Thyroid gland (tissue), 4 donors: ENCODE measurements around the gene SHISAL1. TPM values are rescaled to one million over a fixed set of nuclear protein-coding genes. Genes with fewer than 3 reads are reported as not detected.

ENCODE experiments used
- DNase-seq, 2 donors: peaks; one replicate each; pipeline ENCODE4 v3.0.0-alpha.2; 2019
- H3K27ac ChIP-seq, 3 donors: fragments of 200-600 bp; sonication (generic); 1 replicate in 2 of 3; 2 replicates in 1 of 3; pipeline ENCODE4 v1.5.1; 2016 to 2019; ENCODE audit warnings: mild to moderate bottlenecking in 1 of 3, moderate library complexity in 1 of 3
- H3K27me3 ChIP-seq: fragments of 200-600 bp; sonication (generic); one replicate; pipeline ENCODE4 v1.5.1; 2019
- H3K36me3 ChIP-seq, 2 donors: fragments of 200-600 bp; sonication (generic); one replicate each; pipeline ENCODE4 v1.5.1; 2016 to 2019
- H3K4me1 ChIP-seq, 2 donors: fragments of 200-600 bp; sonication (generic); one replicate each; pipeline ENCODE4 v1.5.1; 2017 to 2019
- H3K4me3 ChIP-seq, 3 donors: fragments of 200-600 bp; sonication (generic); replicated peaks in 1 of 3; 1 replicate in 2 of 3; 2 replicates in 1 of 3; pipeline ENCODE4 v1.5.1; 2016; ENCODE audit warnings: mild to moderate bottlenecking in 1 of 3
- H3K9me3 ChIP-seq: fragments of 200-600 bp; sonication (generic); one replicate; pipeline ENCODE4 v1.5.1; 2017
- POLR2A ChIP-seq, 2 donors: fragments of 450-650 bp; IDR thresholded peaks; one replicate each; pipeline ENCODE4 v1.6.1; 2017; ENCODE audit warnings: antibody characterized with exemption in 2 of 2, mild to moderate bottlenecking in 2 of 2, moderate library complexity in 1 of 2
- WGBS, 2 donors: methylation state at CpG; one replicate each; pipeline ENCODE4 v1.1.5; 2017; 5-methylcytosine and 5-hydroxymethylcytosine counted together
- intact Hi-C: fragments of 100-400 bp; cut with DNase I; formaldehyde crosslinking; loops from one replicate; pipeline ENCODE4 v1.15.1; 2023
- total RNA-seq, 4 donors: library from RNA; depleted of rRNA; stranded (reverse); fragments of >200 nt; gene quantifications; one replicate each; pipeline ENCODE4 v1.2.3, GENCODE V29; 2016
- TF ChIP-seq, protein P1 (sequence below), 6 experiments: fragments of 200-600 bp in 3 of 6; fragments of 450-650 bp in 3 of 6; sonication (generic) in 3 of 6; IDR thresholded peaks; one replicate each; pipeline ENCODE4 v1.5.1; 2016 to 2019; ENCODE audit warnings: antibody characterized with exemption in 6 of 6, mild to moderate bottlenecking in 2 of 6, inconsistent platforms in 1 of 6, moderate library complexity in 1 of 6

The SHISAL1 gene
- total RNA-seq, 4 donors from 2014 or later, result 0.22 to 1.9 (median 1.0) TPM

DNA sequence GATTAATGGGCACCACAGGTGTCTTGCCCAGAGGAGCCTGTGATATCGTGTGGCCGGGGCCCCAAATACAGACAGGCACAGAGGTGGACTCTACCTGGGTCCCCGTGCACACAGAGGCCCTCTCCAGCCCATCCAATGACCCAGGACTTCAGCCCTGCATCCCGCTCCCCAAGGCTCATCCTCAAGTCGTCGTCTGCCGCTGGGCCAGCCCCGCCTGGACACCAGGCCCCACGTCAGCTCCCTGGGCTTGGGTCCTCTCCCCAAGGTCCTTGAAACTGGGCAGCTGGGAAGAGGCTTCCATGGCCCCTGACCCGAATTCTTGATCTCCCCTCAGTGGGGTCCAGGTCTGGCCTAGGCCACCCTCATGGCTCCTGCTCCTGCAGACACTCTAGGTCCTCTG is 20.2 kb downstream of the SHISAL1 start:
- H3K27ac ChIP-seq, result no peak overlapping the region
- no peaks in the 10 kb centered on the region for H3K27me3 ChIP-seq
- intact Hi-C loops, result no loop called here
- H3K36me3 ChIP-seq, result no peaks in the 10 kb centered on the region
- no peak overlapping the region for H3K4me3 ChIP-seq
- H3K4me1 ChIP-seq, result no peaks in the 10 kb centered on the region
- WGBS, 2 donors, result 100% methylated on average over 5 of the region's 10 CpGs; no CpG with 5 or more reads in 1 of the 2 donors
- H3K9me3 ChIP-seq, result no peaks in the 10 kb centered on the region
- TF ChIP-seq, protein P1, sequence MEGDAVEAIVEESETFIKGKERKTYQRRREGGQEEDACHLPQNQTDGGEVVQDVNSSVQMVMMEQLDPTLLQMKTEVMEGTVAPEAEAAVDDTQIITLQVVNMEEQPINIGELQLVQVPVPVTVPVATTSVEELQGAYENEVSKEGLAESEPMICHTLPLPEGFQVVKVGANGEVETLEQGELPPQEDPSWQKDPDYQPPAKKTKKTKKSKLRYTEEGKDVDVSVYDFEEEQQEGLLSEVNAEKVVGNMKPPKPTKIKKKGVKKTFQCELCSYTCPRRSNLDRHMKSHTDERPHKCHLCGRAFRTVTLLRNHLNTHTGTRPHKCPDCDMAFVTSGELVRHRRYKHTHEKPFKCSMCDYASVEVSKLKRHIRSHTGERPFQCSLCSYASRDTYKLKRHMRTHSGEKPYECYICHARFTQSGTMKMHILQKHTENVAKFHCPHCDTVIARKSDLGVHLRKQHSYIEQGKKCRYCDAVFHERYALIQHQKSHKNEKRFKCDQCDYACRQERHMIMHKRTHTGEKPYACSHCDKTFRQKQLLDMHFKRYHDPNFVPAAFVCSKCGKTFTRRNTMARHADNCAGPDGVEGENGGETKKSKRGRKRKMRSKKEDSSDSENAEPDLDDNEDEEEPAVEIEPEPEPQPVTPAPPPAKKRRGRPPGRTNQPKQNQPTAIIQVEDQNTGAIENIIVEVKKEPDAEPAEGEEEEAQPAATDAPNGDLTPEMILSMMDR (IDR thresholded peaks at IDR 0.05), result no peak
- no peak for TF ChIP-seq POLR2A (IDR thresholded peaks at IDR 0.05)
- no peak for DNase-seq

DNA sequence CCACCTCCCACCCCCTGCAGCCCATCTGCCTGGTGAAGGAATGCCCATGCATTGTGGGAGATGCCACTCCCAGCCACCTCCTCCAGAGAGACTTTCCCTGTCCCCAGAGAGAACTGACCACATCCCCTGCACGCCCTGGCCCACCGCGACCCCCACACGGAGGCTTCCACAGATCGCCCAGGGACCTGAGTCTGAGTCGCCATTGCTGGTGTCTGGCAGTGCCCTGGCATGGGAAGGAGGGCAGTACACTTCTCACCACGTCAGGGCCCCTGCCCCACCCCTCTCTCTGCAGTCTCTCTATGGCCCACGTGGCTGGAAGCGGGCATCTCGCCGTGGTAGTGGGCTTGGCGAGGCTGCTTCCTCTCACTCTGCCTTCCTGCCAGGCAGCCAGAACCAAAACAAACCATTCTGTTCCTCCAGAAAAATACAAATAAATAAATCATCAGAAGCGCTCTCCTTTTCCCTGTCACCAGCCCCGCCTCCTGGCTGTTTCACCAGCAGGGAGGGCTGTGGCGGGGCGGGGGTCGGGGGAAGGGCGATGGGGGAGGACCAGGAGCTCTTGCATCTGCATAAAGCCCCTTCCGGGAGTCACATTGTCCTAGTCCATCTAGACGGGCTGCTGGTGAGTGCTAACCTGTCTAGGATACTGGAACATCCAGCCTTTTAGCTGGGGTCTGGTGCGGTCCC is 20.9 kb downstream of the SHISAL1 start:
- Histone ChIP-seq H3K9me3 (no peaks in the 10 kb centered on the region), H3K4me3 (no peak overlapping the region), H3K27me3 (no peaks in the 10 kb centered on the region), H3K4me1 (no peaks in the 10 kb centered on the region), H3K27ac (no peak overlapping the region), H3K36me3 (no peaks in the 10 kb centered on the region)
- DNase-seq, result no peak
- 70 to 72% methylated on average over 17 to 21 of the region's 21 CpGs for WGBS, 2 donors
- TF ChIP-seq POLR2A (IDR thresholded peaks at IDR 0.05), result no peak
- TF ChIP-seq, protein P1 (IDR thresholded peaks at IDR 0.05), result no peak
- intact Hi-C loops, result no loop called here

DNA sequence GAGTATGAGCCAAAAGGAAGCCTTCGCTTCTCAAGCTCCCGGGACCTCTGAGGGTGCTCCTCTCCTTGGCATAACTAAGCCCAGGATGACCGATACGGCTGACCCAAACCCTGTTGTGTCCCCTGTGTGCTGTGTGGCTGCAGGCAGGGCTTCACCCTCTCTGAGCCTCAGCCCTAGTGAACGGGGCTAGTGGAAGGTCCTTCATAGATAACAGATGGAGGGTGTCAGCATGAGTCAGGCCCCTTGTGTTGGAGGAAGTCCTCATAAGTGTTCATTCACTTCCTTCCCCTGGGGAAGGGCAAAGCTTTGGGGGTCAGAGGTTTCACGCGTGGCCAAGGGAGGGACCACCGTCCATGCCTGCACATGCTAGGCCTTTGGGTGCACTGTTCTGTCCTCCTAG is 21.5 kb downstream of the SHISAL1 start:
- no peak for DNase-seq
- no peaks in the 10 kb centered on the region for H3K9me3 ChIP-seq
- no peaks in the 10 kb centered on the region for H3K4me1 ChIP-seq
- H3K27ac ChIP-seq, result no peak overlapping the region
- no peaks in the 10 kb centered on the region for H3K36me3 ChIP-seq
- no peak overlapping the region for H3K4me3 ChIP-seq
- WGBS, 2 donors, result 84 to 91% methylated on average over 8 of the region's 8 CpGs
- TF ChIP-seq, protein P1 (IDR thresholded peaks at IDR 0.05), result no peak
- no peak for TF ChIP-seq POLR2A (IDR thresholded peaks at IDR 0.05)
- H3K27me3 ChIP-seq, result no peaks in the 10 kb centered on the region
- intact Hi-C loops, result no loop called here

DNA sequence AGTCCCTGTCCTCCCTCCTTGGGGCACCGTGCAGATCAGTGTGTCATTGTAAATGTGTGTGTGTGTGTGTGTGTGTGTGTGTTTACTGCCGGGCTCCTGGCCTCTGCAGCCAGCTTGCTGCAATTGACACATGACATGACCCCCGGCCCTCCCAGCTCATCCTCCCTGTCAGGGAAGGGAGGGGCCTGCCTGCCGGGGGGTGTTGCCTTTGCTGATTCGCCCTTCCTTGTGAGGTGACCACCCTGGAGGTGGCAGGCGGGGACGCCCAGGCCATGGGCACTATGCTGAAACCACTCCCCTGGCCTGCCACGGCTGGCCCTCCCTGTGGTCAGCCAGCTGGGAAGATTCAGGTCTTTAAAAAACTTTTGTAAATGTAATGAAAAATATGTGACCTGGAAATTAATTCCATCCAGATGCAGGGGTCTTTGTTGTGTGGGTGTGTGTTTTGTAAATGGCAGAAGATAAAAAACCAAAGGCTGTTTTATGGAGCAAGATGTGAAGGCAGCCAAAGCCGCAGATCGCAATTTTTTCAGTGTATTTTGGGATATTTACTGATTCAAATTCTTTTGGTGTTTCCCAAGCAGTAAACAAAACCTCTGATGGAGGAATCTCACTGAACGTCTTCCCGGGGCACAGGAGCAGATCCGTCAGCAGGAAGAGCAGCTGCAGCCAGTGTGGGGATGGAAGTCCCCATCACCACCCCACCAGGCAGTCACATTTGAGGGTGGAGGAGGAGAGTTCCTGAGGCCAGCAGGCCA is 23.2 kb downstream of the SHISAL1 start:
- Histone ChIP-seq H3K9me3 (no peaks in the 10 kb centered on the region), H3K27me3 (no peaks in the 10 kb centered on the region), H3K27ac (no peak overlapping the region), H3K36me3 (no peaks in the 10 kb centered on the region), H3K4me1 (no peaks in the 10 kb centered on the region), H3K4me3 (no peak overlapping the region)
- WGBS, 2 donors, result 61 to 80% methylated on average over 7 to 13 of the region's 13 CpGs
- TF ChIP-seq POLR2A (IDR thresholded peaks at IDR 0.05), result no peak
- TF ChIP-seq, protein P1 (IDR thresholded peaks at IDR 0.05), result no peak
- DNase-seq, result no peak
- intact Hi-C loops, result no loop called here

DNA sequence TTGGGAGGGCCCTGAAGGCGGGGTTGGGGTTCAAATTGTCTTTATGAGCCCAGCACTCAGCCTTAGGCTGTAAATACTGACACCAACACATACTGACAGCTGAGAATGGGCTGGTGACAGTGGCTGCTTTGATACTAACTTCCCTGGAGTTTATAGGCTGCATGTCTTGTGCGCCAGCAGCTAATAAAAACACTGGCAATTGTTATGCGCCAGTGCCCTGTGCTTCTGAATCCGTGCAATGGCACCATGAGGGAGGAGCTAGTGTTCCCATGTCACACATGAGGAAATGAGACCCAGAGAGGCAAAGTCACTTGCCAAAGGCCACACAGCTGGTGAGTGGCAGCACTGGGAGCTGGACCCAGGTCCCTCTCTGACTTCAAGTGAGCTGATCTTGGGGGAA is 23.8 kb downstream of the SHISAL1 start:
- H3K4me1 ChIP-seq, result no peaks in the 10 kb centered on the region
- no peak overlapping the region for H3K27ac ChIP-seq
- no peak for DNase-seq
- no peaks in the 10 kb centered on the region for H3K27me3 ChIP-seq
- 92 to 98% methylated on average over 4 of the region's 4 CpGs for WGBS, 2 donors
- no peaks in the 10 kb centered on the region for H3K36me3 ChIP-seq
- intact Hi-C loops, result no loop called here
- no peaks in the 10 kb centered on the region for H3K9me3 ChIP-seq
- no peak for TF ChIP-seq POLR2A (IDR thresholded peaks at IDR 0.05)
- no peak overlapping the region for H3K4me3 ChIP-seq
